C4-2B (cell line): Measurements from ENCODE around the gene DCAF8L2.

Source experiments
- CTCF ChIP-seq: fragments of 450-650 bp; conservative IDR thresholded peaks from 2 replicates; pipeline ENCODE4 v1.5.1; 2017; ENCODE audit warnings: mild to moderate bottlenecking
- ZFX ChIP-seq: fragments of 450-650 bp; IDR thresholded peaks from 2 replicates; pipeline ENCODE4 v1.6.1; 2017

- TF ChIP-seq CTCF = no peak
- TF ChIP-seq ZFX = no peak
These were observed 116.4 kb downstream of the DCAF8L2 start for GRCh38 chrX:27706526-27706925.
